ENCODE results near the gene COL18A1.

Gene COL18A1

DNA sequence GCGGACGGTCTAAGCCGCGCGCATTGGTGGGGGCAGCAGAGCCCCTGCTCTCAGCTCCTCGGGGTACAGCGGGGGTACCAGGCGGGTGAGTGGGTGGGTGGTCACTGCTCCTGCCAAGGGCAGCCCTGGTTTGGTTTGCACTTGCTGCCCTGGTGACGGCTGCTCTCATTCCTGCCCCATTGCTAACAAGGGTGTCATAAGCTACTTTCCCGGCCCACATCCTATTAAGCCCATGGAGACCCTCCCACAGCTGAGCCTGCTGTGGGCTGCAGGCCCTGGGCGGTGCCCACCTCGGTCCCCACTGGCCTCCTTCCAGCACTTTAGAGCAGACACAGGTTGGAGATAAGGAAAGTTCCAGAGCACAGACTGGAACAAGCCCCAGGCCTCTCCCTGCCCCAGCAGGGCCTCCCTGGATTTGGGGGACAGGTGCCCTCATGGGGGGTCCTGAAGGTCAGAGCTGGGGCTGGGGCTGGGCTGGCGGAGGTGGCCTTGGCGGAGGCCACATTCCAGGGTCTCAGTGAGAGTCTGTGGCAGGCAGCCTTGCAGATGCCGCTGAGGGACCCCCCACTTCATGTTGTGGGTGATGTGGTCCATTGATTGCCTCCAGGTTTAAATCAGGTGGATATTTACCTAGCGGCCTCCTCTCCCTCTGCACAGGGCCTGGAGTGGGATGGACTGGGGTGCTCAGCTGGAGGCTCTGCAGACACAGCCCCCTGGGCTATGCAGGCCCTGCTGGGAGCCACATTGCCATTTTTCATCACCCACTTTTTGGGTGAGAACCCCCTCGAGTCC lies 27.0 kb downstream of the COL18A1 start:
- no peaks in the 10 kb centered on the region for H3K36me3 ChIP-seq (ENCODE audit: control insufficient read depth in 4 of 4, insufficient read depth in 4 of 4, low read length in 3 of 4)
- WGBS (ENCODE audit: insufficient coverage): over 99% methylated on average over 12 of the region's 17 CpGs
- peaks cover 0 to 6% (median 3%) of the 10 kb centered on the region in 4 experiments for H3K4me1 ChIP-seq (ENCODE audit: control extremely low read depth in 1 of 4, control insufficient read depth in 4 of 4, insufficient read depth in 4 of 4, low read length in 3 of 4)
- peaks cover 0 to 8% (median 0%) of the 10 kb centered on the region in 5 experiments for H3K27me3 ChIP-seq (replicated peaks in 2 of 5; ENCODE audit: control insufficient read depth in 4 of 5, insufficient read depth in 5 of 5, low read length in 4 of 5)
- POLR2A ChIA-PET: no interaction called here
- CTCF ChIA-PET: no interaction called here
- no peak overlapping the region for H3K27ac ChIP-seq (ENCODE audit: insufficient read depth in 1 of 2, low read depth in 1 of 2, low read length in 2 of 2, poor library complexity in 1 of 2, severe bottlenecking in 2 of 2)
- DNase-seq: no peak
- no peak overlapping the region for H3K4me3 ChIP-seq (ENCODE audit: control insufficient read depth in 1 of 7, extremely low read depth in 1 of 7, insufficient read depth in 4 of 7, low read depth in 2 of 7, low read length in 6 of 7)
- no peaks in the 10 kb centered on the region for H3K9me3 ChIP-seq (ENCODE audit: control extremely low read depth in 1 of 5, control insufficient read depth in 4 of 5, insufficient read depth in 2 of 5, low read depth in 1 of 5, low read length in 4 of 5)

DNA sequence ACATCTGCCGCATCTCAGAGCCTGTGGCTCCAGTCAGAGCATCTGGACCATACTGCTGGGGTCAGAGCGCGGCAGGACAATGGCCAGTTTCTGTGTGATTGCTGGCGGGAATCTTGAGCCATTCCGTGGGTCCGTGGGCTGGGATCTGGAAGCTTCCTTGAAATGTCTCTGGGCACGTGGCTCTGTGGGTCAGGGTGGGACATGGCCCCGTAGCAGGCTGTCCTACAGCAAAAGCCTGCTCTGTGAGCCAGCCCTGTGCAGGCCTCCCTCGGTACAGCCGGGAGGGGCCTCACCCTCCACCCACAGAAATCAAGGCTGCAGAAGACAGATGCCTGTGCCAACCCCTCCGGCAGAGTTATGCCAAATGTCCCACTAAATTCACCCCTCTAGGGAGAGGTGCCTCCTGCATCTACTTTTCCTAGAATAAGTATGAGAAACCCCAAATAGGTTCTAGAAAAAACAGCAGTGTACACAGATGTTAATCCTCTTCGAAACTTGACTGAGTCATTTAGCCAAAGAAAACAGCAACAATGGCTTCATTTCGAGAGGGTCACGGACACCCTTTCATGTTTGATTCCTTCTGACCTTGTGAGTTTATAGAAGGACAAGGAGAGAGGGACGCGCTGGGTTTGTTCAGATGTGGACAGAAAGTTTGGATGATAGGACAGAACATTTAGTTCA lies 27.8 kb downstream of the COL18A1 start:
- Histone ChIP-seq H3K9me3 (ENCODE audit: control extremely low read depth in 1 of 5, control insufficient read depth in 4 of 5, insufficient read depth in 2 of 5, low read depth in 1 of 5, low read length in 4 of 5) (no peaks in the 10 kb centered on the region), H3K36me3 (ENCODE audit: control insufficient read depth in 4 of 4, insufficient read depth in 4 of 4, low read length in 3 of 4) (no peaks in the 10 kb centered on the region)
- CTCF ChIA-PET: no interaction called here

DNA sequence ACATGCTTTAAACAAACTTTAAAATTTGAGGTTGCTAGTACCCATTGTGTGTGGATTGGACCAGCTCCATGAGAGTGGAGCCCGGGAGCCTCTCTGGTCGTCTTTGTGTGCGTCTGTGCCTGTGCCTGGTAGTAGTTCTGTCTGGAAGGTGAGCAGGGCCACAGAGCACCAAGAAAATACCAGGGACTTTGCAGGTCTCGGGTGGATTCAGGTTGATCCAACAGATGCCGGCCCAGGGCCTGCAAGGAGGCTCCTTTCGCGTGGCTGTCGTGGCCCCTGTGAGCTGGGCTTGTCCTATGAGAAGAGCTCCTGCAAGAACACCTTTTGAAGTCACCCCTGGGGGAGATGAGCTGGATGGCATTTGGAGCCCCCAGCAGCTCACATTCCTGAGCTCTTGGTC lies 28.3 kb downstream of the COL18A1 start:
- WGBS (ENCODE audit: insufficient coverage): 98% methylated on average over 8 of the region's 8 CpGs
- ChIA-PET POLR2A (interaction anchor here (0.6 kb wide), 1 partner anchor 117 kb away, joined by 3 read pairs; no protein-coding TSS in a partner anchor), CTCF (interaction anchor here (1.1 kb wide), 1 partner anchor 292 kb away, joined by 5 read pairs; no protein-coding TSS in a partner anchor)
- no peaks in the 10 kb centered on the region for H3K9me3 ChIP-seq (ENCODE audit: control extremely low read depth in 1 of 5, control insufficient read depth in 4 of 5, insufficient read depth in 2 of 5, low read depth in 1 of 5, low read length in 4 of 5)
- DNase-seq: no peak
- H3K27ac ChIP-seq (ENCODE audit: insufficient read depth in 1 of 2, low read depth in 1 of 2, low read length in 2 of 2, poor library complexity in 1 of 2, severe bottlenecking in 2 of 2): no peak overlapping the region
- peaks cover 0 to 11% (median 3%) of the 10 kb centered on the region in 4 experiments for H3K4me1 ChIP-seq (ENCODE audit: control extremely low read depth in 1 of 4, control insufficient read depth in 4 of 4, insufficient read depth in 4 of 4, low read length in 3 of 4)
- no peak overlapping the region for H3K4me3 ChIP-seq (ENCODE audit: control insufficient read depth in 1 of 7, extremely low read depth in 1 of 7, insufficient read depth in 4 of 7, low read depth in 2 of 7, low read length in 6 of 7)
- peaks cover 0 to 8% (median 0%) of the 10 kb centered on the region in 5 experiments for H3K27me3 ChIP-seq (replicated peaks in 2 of 5; ENCODE audit: control insufficient read depth in 4 of 5, insufficient read depth in 5 of 5, low read length in 4 of 5)
- no peaks in the 10 kb centered on the region for H3K36me3 ChIP-seq (ENCODE audit: control insufficient read depth in 4 of 4, insufficient read depth in 4 of 4, low read length in 3 of 4)

More for the DNA sequence above, 27.8 kb downstream of the COL18A1 start:
- POLR2A ChIA-PET: no interaction called here
- no peak for DNase-seq
- Histone ChIP-seq H3K27ac (ENCODE audit: insufficient read depth in 1 of 2, low read depth in 1 of 2, low read length in 2 of 2, poor library complexity in 1 of 2, severe bottlenecking in 2 of 2) (no peak overlapping the region), H3K4me1 (ENCODE audit: control extremely low read depth in 1 of 4, control insufficient read depth in 4 of 4, insufficient read depth in 4 of 4, low read length in 3 of 4) (peaks cover 0 to 11% (median 3%) of the 10 kb centered on the region in 4 experiments), H3K4me3 (ENCODE audit: control insufficient read depth in 1 of 7, extremely low read depth in 1 of 7, insufficient read depth in 4 of 7, low read depth in 2 of 7, low read length in 6 of 7) (no peak overlapping the region), H3K27me3 (replicated peaks in 2 of 5; ENCODE audit: control insufficient read depth in 4 of 5, insufficient read depth in 5 of 5, low read length in 4 of 5) (peaks cover 0 to 8% (median 0%) of the 10 kb centered on the region in 5 experiments)
- WGBS (ENCODE audit: insufficient coverage): 98% methylated on average over 14 of the region's 16 CpGs

DNA sequence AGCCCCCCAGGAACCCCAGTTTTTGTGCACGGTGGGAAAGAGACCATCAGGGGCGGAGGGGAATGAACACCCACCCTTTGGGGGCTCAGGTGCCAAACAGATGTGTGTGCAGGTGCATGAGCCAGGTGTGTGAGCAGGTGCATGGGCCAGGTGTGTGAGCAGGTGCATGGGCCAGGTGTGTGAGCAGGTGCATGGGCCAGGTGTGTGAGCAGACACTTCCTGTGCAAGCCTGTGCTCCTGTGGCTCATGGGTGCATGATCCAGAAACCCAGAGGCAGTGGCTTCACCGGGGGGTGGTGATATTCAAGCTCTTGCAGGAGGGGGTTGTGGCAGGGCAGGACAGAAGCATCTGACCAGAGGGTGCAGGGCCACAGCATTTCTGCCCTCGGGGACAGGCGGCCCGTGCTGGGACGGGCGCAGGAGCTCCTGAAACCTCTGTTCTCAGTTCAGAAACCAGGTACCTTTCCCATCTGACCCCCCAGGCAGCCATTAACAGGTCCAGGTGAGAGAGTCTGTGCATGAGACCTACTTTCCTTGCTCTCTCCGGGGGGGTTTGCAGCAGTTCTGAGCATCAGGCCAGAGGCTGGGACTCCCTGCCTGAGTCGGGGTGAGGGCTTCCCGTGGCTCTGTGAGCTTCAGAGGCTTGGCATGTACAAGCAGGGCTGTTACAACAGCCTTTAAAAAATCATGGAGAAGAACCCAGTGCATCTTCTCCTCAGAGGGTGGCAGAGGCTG lies 29.1 kb downstream of the COL18A1 start:
- no peaks in the 10 kb centered on the region for H3K36me3 ChIP-seq (ENCODE audit: control insufficient read depth in 4 of 4, insufficient read depth in 4 of 4, low read length in 3 of 4)
- no peaks in the 10 kb centered on the region for H3K9me3 ChIP-seq (ENCODE audit: control extremely low read depth in 1 of 5, control insufficient read depth in 4 of 5, insufficient read depth in 2 of 5, low read depth in 1 of 5, low read length in 4 of 5)
- ChIA-PET CTCF (interaction anchor here (1.1 kb wide), 1 partner anchor 293 kb away, joined by 5 read pairs; no protein-coding TSS in a partner anchor), POLR2A (interaction anchor here (0.6 kb wide), 1 partner anchor 117 kb away, joined by 3 read pairs; no protein-coding TSS in a partner anchor)
- no peak for DNase-seq
- no peak overlapping the region for H3K4me3 ChIP-seq (ENCODE audit: control insufficient read depth in 1 of 7, extremely low read depth in 1 of 7, insufficient read depth in 4 of 7, low read depth in 2 of 7, low read length in 6 of 7)
- H3K27me3 ChIP-seq (replicated peaks in 2 of 5; ENCODE audit: control insufficient read depth in 4 of 5, insufficient read depth in 5 of 5, low read length in 4 of 5): peaks cover 0 to 8% (median 0%) of the 10 kb centered on the region in 5 experiments
- peaks cover 0 to 17% (median 7%) of the 10 kb centered on the region in 4 experiments for H3K4me1 ChIP-seq (ENCODE audit: control extremely low read depth in 1 of 4, control insufficient read depth in 4 of 4, insufficient read depth in 4 of 4, low read length in 3 of 4)
- no peak overlapping the region for H3K27ac ChIP-seq (ENCODE audit: insufficient read depth in 1 of 2, low read depth in 1 of 2, low read length in 2 of 2, poor library complexity in 1 of 2, severe bottlenecking in 2 of 2)
- 92% methylated on average over 11 of the region's 11 CpGs for WGBS (ENCODE audit: insufficient coverage)

DNA sequence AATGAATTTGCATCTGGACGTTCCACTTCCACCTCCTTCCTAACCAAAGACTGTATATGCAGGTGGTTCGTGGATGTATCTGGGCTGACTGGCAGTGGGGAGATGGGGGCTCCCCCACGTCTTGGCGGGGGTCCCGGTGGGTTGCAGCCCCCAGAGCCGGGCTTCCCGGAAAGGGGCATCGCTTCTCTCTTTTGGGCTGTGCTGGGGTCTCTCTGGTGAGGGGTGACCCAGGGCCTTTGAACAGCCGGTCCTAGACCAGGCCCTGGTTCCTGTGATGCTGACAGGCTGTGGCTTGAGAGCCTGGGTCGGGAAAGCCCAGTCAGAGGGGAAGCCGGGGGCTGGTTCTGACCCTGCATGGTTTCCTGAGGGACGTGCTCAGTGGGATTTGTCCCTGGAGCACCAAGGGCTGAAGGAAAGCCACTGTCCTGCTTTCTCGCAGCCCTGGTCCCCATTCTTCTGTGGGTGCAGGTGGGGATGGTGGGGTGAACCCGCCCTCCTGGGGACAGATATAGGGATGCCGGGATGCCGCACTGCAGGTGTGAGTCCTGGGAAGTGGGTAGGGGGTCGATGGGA lies 29.8 kb downstream of the COL18A1 start:
- ChIA-PET POLR2A (no interaction called here), CTCF (interaction anchor here (1.1 kb wide), 1 partner anchor 293 kb away, joined by 5 read pairs; no protein-coding TSS in a partner anchor)
- WGBS (ENCODE audit: insufficient coverage): 77% methylated on average over 6 of the region's 17 CpGs

DNA sequence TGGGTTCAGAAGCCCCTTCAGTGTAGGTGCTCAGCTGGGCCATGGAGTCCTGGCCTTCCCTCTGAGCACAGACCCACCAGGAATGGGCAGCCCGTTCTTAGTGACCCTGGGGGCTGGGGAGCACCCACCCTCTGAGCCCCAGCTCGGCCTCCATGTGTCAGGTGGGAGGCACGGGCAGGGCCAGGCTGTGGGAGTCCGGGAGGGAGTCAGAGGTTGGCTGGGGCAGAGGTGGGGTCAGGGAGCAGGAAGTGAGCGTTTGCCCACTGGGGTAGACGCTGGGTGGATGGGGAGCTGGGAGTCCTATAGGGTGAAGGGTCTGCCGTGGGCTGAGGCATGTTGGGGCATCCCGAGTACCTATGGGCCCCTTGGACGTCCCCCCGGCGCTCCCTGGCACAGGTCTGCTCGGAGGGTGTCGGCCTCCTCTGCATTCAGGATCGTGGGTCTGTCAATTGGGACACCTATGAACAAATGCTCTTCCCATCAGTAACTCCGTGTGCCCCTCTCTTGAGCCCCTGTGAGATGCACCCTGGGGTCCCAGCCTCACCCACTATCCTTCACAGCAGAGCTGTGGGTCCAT lies 30.5 kb downstream of the COL18A1 start:
- H3K4me3 ChIP-seq (ENCODE audit: control insufficient read depth in 1 of 7, extremely low read depth in 1 of 7, insufficient read depth in 4 of 7, low read depth in 2 of 7, low read length in 6 of 7): no peak overlapping the region
- H3K27me3 ChIP-seq (replicated peaks in 2 of 5; ENCODE audit: control insufficient read depth in 4 of 5, insufficient read depth in 5 of 5, low read length in 4 of 5): peaks cover 0 to 8% (median 0%) of the 10 kb centered on the region in 5 experiments
- no peaks in the 10 kb centered on the region for H3K36me3 ChIP-seq (ENCODE audit: control insufficient read depth in 4 of 4, insufficient read depth in 4 of 4, low read length in 3 of 4)
- ChIA-PET CTCF (interaction anchor here (1.0 to 2.2 kb wide), 4 partner anchors 143 to 298 kb away, joined by 3 to 9 read pairs (median 6); no protein-coding TSS in a partner anchor), POLR2A (no interaction called here)
- H3K9me3 ChIP-seq (ENCODE audit: control extremely low read depth in 1 of 5, control insufficient read depth in 4 of 5, insufficient read depth in 2 of 5, low read depth in 1 of 5, low read length in 4 of 5): no peaks in the 10 kb centered on the region
- H3K27ac ChIP-seq (ENCODE audit: insufficient read depth in 1 of 2, low read depth in 1 of 2, low read length in 2 of 2, poor library complexity in 1 of 2, severe bottlenecking in 2 of 2): no peak overlapping the region
- WGBS (ENCODE audit: insufficient coverage): 92% methylated on average over 14 of the region's 15 CpGs
- no peak for DNase-seq
- H3K4me1 ChIP-seq (ENCODE audit: control extremely low read depth in 1 of 4, control insufficient read depth in 4 of 4, insufficient read depth in 4 of 4, low read length in 3 of 4): peaks cover 0 to 21% (median 12%) of the 10 kb centered on the region in 4 experiments

More for the DNA sequence above, 29.8 kb downstream of the COL18A1 start:
- H3K9me3 ChIP-seq (ENCODE audit: control extremely low read depth in 1 of 5, control insufficient read depth in 4 of 5, insufficient read depth in 2 of 5, low read depth in 1 of 5, low read length in 4 of 5): no peaks in the 10 kb centered on the region
- no peak overlapping the region for H3K27ac ChIP-seq (ENCODE audit: insufficient read depth in 1 of 2, low read depth in 1 of 2, low read length in 2 of 2, poor library complexity in 1 of 2, severe bottlenecking in 2 of 2)
- H3K4me1 ChIP-seq (ENCODE audit: control extremely low read depth in 1 of 4, control insufficient read depth in 4 of 4, insufficient read depth in 4 of 4, low read length in 3 of 4): peaks cover 0 to 21% (median 12%) of the 10 kb centered on the region in 4 experiments
- H3K36me3 ChIP-seq (ENCODE audit: control insufficient read depth in 4 of 4, insufficient read depth in 4 of 4, low read length in 3 of 4): no peaks in the 10 kb centered on the region
- no peak for DNase-seq
- no peak overlapping the region for H3K4me3 ChIP-seq (ENCODE audit: control insufficient read depth in 1 of 7, extremely low read depth in 1 of 7, insufficient read depth in 4 of 7, low read depth in 2 of 7, low read length in 6 of 7)
- peaks cover 0 to 8% (median 0%) of the 10 kb centered on the region in 5 experiments for H3K27me3 ChIP-seq (replicated peaks in 2 of 5; ENCODE audit: control insufficient read depth in 4 of 5, insufficient read depth in 5 of 5, low read length in 4 of 5)

All from common myeloid progenitor, CD34-positive (primary cell).